A549 (cell line): Measurements from ENCODE around the gene TRAPPC6A. TPM values are rescaled to one million over a fixed set of nuclear protein-coding genes. Genes with fewer than 3 reads are reported as not detected.

ENCODE experiments used
- ATAC-seq, 2 experiments: fragments of 200-7000 bp in 1 of 2; fragments of >200 bp in 1 of 2; cut with Nextera tagmentation in 1 of 2; cut with Tn5 transposase in 1 of 2; 3 replicates each; pipeline versions ENCODE4 v1.8.0 to v1.9.1; 2018 to 2020; ENCODE audit warnings: mild to moderate bottlenecking in 1 of 2, moderate library complexity in 1 of 2
- CTCF ChIA-PET: fragments of 300-600 bp; sonication (Branson Sonifier 250); formaldehyde crosslinking; extraction: SDS; loops from one replicate; lab custom pipeline; 2021; ENCODE audit warnings: antibody characterized with exemption, inconsistent platforms; lab: Yijun Ruan, JAX
- POLR2A ChIA-PET: fragments of 350-600 bp; formaldehyde crosslinking; extraction: SDS; loops from one replicate; lab custom pipeline; 2021; ENCODE audit warnings: antibody characterized with exemption, inconsistent platforms; lab: Yijun Ruan, JAX
- DNase-seq, 2 experiments: peaks; one replicate each; pipeline versions ENCODE4 v3.0.0 to v3.0.0-alpha.2; 2011 to 2016; ENCODE audit warnings: low read depth in 1 of 2, low spot score in 1 of 2
- FAIRE-seq: peaks from 2 replicates; lab custom pipeline; 2011; peaks lifted over from hg19 to GRCh38; lab: Jason Lieb, UNC
- H3K27ac ChIP-seq, 2 experiments: fragments of >200 bp; sonication (Bioruptor Twin); formaldehyde crosslinking; 3 replicates each; pipeline ENCODE4 v1.5.1; 2016 to 2017
- H3K4me1 ChIP-seq: fragments of >200 bp; sonication (Bioruptor Twin); formaldehyde crosslinking; 3 replicates; pipeline ENCODE4 v1.6.1; 2016
- H3K4me2 ChIP-seq: fragments of >200 bp; sonication (Bioruptor Twin); formaldehyde crosslinking; 3 replicates; pipeline ENCODE4 v1.6.1; 2016
- H3K4me3 ChIP-seq: fragments of >200 bp; sonication (Bioruptor Twin); formaldehyde crosslinking; 3 replicates; pipeline ENCODE4 v1.5.1; 2016
- H3K9me3 ChIP-seq: fragments of >200 bp; sonication (Bioruptor Twin); formaldehyde crosslinking; 3 replicates; pipeline ENCODE4 v1.6.1; 2016
- CBX8 ChIP-seq: fragments of 200-600 bp; sonication (generic); IDR thresholded peaks from 2 replicates; pipeline ENCODE4 v1.6.1; 2016
- EHF ChIP-seq: fragments of 250-450 bp; sonication (Bioruptor Pico); IDR thresholded peaks from 2 replicates; pipeline ENCODE4 v1.5.0; 2020; ENCODE audit warnings: mild to moderate bottlenecking
- EP300 ChIP-seq, 2 experiments: fragments of >200 bp; sonication (Bioruptor Twin); formaldehyde crosslinking; IDR thresholded peaks; 2 replicates in 1 of 2; 3 replicates in 1 of 2; pipeline ENCODE4 v1.6.1; 2016 to 2017
- FOSL2 ChIP-seq, 2 experiments: fragments of 450-650 bp in 1 of 2; fragments of >200 bp in 1 of 2; sonication (Bioruptor Twin) in 1 of 2; formaldehyde crosslinking; IDR thresholded peaks; 2 replicates each; pipeline versions ENCODE4 v1.5.0 to v1.6.1; 2016 to 2020; ENCODE audit warnings: mild to moderate bottlenecking in 1 of 2, moderate library complexity in 1 of 2
- HMGXB4 ChIP-seq: fragments of 250-450 bp; sonication (Bioruptor Pico); IDR thresholded peaks from 2 replicates; pipeline ENCODE4 v1.5.0; 2021; ENCODE audit warnings: mild to moderate bottlenecking, moderate library complexity, borderline replicate concordance
- HOXB13 ChIP-seq: fragments of 250-450 bp; sonication (Bioruptor Pico); IDR thresholded peaks from 2 replicates; pipeline ENCODE4 v1.5.0; 2020; ENCODE audit warnings: low read depth, mild to moderate bottlenecking, moderate library complexity
- KDM5A ChIP-seq: fragments of 200-600 bp; sonication (generic); IDR thresholded peaks from 2 replicates; pipeline ENCODE4 v1.6.1; 2016; ENCODE audit warnings: antibody characterized with exemption, mild to moderate bottlenecking
- NR3C1 ChIP-seq: fragments of >200 bp; sonication (Bioruptor Twin); formaldehyde crosslinking; IDR thresholded peaks from 3 replicates; pipeline ENCODE4 v1.6.1; 2017
- PHF8 ChIP-seq: fragments of 200-600 bp; sonication (generic); IDR thresholded peaks from 2 replicates; pipeline ENCODE4 v1.6.1; 2016; ENCODE audit warnings: low read depth, mild to moderate bottlenecking, antibody characterized with exemption, moderate library complexity, borderline replicate concordance
- POLR2A ChIP-seq: IDR thresholded peaks from 2 replicates; pipeline ENCODE4 v1.6.1; 2012; ENCODE audit warnings: mild to moderate bottlenecking, low read length
- RAD21 ChIP-seq, 2 experiments: fragments of >200 bp in 1 of 2; sonication (Bioruptor Twin) in 1 of 2; formaldehyde crosslinking in 1 of 2; IDR thresholded peaks in 1 of 2; conservative IDR thresholded peaks in 1 of 2; 2 replicates in 1 of 2; 3 replicates in 1 of 2; pipeline ENCODE4 v1.6.1; 2012 to 2018; ENCODE audit warnings: inconsistent platforms in 1 of 2
- RARB ChIP-seq: fragments of 250-450 bp; sonication (Bioruptor Pico); IDR thresholded peaks from 2 replicates; pipeline ENCODE4 v1.8.0; 2021; ENCODE audit warnings: mild to moderate bottlenecking, moderate library complexity
- RCOR1 ChIP-seq: fragments of 150-350 bp; IDR thresholded peaks from 2 replicates; pipeline ENCODE4 v1.6.1; 2014; ENCODE audit warnings: antibody characterized with exemption, low read length, low read depth
- REST ChIP-seq: fragments of 200-600 bp; sonication (generic); IDR thresholded peaks from 2 replicates; pipeline ENCODE4 v1.6.1; 2016; ENCODE audit warnings: antibody characterized with exemption, mild to moderate bottlenecking, moderate library complexity
- TFCP2L1 ChIP-seq: fragments of 250-450 bp; sonication (Bioruptor Pico); IDR thresholded peaks from 2 replicates; pipeline ENCODE4 v1.5.0; 2021; ENCODE audit warnings: mild to moderate bottlenecking
- TP53 ChIP-seq: fragments of 250-450 bp; sonication (Bioruptor Pico); IDR thresholded peaks from 2 replicates; pipeline ENCODE4 v1.5.0; 2021; ENCODE audit warnings: mild to moderate bottlenecking, moderate library complexity
- WGBS: methylation state at CpG from one replicate; pipeline ENCODE4 v1.1.6; 2017; ENCODE audit errors: missing lambda C conversion rate; 5-methylcytosine and 5-hydroxymethylcytosine counted together
- polyA plus RNA-seq, 4 experiments: library from polyadenylated mRNA; depleted of rRNA in 3 of 4; stranded (reverse); fragments of >200 nt; fragmentation: RNase III in 1 of 4; extraction: RNeasy Plus Mini Kit Qiagen cat#74134 plus additional on column Dnase treatment in 1 of 4; gene quantifications; 2 replicates in 3 of 4; 3 replicates in 1 of 4; pipeline ENCODE4 v1.2.3, GENCODE V29; 2011 to 2017
- TF ChIP-seq, protein P1 (sequence below): fragments of >200 bp; sonication (Bioruptor Twin); formaldehyde crosslinking; IDR thresholded peaks from 3 replicates; pipeline ENCODE4 v1.5.1; 2016
- TF ChIP-seq, protein P2 (sequence below): IDR thresholded peaks from 2 replicates; pipeline ENCODE4 v1.6.1; 2012
- TF ChIP-seq, protein P3 (sequence below): fragments of >200 bp; sonication (Bioruptor Twin); formaldehyde crosslinking; IDR thresholded peaks from 2 replicates; pipeline ENCODE4 v1.6.1; 2016

The TRAPPC6A gene
- polyA plus RNA-seq, 2 of the 4 experiments (the other 2 are of a cell fraction) = 28.5 to 29.8 TPM

GRCh38 chr19:45162608-45163143 is 15.4 kb downstream of the TRAPPC6A start:
- 77% methylated on average over 14 of the region's 18 CpGs for WGBS
- Histone ChIP-seq H3K4me3 (no peak overlapping the region), H3K9me3 (no peaks in the 10 kb centered on the region), H3K4me1 (0 out of 3 replicates have a peak, but pooled peaks cover 4% of the 10 kb centered on the region), H3K4me2 (no peak overlapping the region), H3K27ac (no peak overlapping the region)
- FAIRE-seq (no peak), DNase-seq (no peak), ATAC-seq (no peak)
- TF ChIP-seq EHF (CRISPR knock-in tag) (no peak), EP300 (IDR thresholded peaks at IDR 0.05) (no peak), RARB (CRISPR knock-in tag) (no peak), KDM5A (no peak), HMGXB4 (CRISPR knock-in tag) (no peak), REST (no peak), NR3C1 (no peak), TP53 (CRISPR knock-in tag) (no peak), CBX8 (no peak), HOXB13 (CRISPR knock-in tag) (no peak), RAD21 (conservative IDR thresholded peaks at IDR 0.05 in 1 of 2, IDR thresholded peaks at IDR 0.05 in 1 of 2) (no peak), POLR2A (no peak), TFCP2L1 (CRISPR knock-in tag) (no peak), RCOR1 (no peak), FOSL2 (IDR thresholded peaks at IDR 0.05) (no peak), FOSL2 (CRISPR knock-in tag; IDR thresholded peaks at IDR 0.05) (no peak), PHF8 (no peak)
- TF ChIP-seq, protein P1, sequence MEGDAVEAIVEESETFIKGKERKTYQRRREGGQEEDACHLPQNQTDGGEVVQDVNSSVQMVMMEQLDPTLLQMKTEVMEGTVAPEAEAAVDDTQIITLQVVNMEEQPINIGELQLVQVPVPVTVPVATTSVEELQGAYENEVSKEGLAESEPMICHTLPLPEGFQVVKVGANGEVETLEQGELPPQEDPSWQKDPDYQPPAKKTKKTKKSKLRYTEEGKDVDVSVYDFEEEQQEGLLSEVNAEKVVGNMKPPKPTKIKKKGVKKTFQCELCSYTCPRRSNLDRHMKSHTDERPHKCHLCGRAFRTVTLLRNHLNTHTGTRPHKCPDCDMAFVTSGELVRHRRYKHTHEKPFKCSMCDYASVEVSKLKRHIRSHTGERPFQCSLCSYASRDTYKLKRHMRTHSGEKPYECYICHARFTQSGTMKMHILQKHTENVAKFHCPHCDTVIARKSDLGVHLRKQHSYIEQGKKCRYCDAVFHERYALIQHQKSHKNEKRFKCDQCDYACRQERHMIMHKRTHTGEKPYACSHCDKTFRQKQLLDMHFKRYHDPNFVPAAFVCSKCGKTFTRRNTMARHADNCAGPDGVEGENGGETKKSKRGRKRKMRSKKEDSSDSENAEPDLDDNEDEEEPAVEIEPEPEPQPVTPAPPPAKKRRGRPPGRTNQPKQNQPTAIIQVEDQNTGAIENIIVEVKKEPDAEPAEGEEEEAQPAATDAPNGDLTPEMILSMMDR = no peak
- TF ChIP-seq, protein P2, sequence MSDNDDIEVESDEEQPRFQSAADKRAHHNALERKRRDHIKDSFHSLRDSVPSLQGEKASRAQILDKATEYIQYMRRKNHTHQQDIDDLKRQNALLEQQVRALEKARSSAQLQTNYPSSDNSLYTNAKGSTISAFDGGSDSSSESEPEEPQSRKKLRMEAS = no peak
- TF ChIP-seq, protein P3, sequence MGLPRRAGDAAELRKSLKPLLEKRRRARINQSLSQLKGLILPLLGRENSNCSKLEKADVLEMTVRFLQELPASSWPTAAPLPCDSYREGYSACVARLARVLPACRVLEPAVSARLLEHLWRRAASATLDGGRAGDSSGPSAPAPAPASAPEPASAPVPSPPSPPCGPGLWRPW = no peak
- CTCF ChIA-PET = interaction anchor here (1.2 to 2.5 kb wide), 5 partner anchors 8 to 23 kb away, joined by 3 to 9 read pairs (median 5); no protein-coding TSS in a partner anchor
- POLR2A ChIA-PET = no interaction called here
